Coronary artery (tissue), 2 donors: ENCODE results near the gene NUP160.
"Not testable (repeated sequence)": the region's sequence is repeated elsewhere in the genome, so short reads cannot be mapped to it uniquely, and the experiment has no call there.

ENCODE experiments used
- DNase-seq: peaks from one replicate; pipeline ENCODE4 v3.0.0-alpha.2; 2017; ENCODE audit warnings: low spot score
- H3K27ac ChIP-seq, 2 donors: fragments of 200-600 bp; sonication (generic); one replicate each; pipeline ENCODE4 v1.5.1; 2016 to 2019
- H3K4me3 ChIP-seq: fragments of 200-600 bp; sonication (generic); 2 replicates; pipeline ENCODE4 v1.5.1; 2016; ENCODE audit warnings: mild to moderate bottlenecking, moderate library complexity
- CTCF ChIP-seq: fragments of 200-600 bp; sonication (generic); IDR thresholded peaks from one replicate; pipeline ENCODE4 v1.5.1; 2019; ENCODE audit warnings: antibody characterized with exemption

NUP160 gene

GRCh38 chr11:47886096-47886495 is 37.9 kb upstream of the NUP160 start:
- Histone ChIP-seq H3K27ac (peak overlapping the region in 1 of 2 donors; percentile 37), H3K4me3 (no peak overlapping the region)
- no peak for DNase-seq
- TF ChIP-seq CTCF = no peak

GRCh38 chr11:47882437-47882836 is 34.3 kb upstream of the NUP160 start:
- H3K27ac ChIP-seq, DNase-seq, H3K4me3 ChIP-seq: not testable (repeated sequence)

GRCh38 chr11:47881145-47881544 is 33.0 kb upstream of the NUP160 start:
- H3K27ac ChIP-seq = peak overlapping the region in 1 of 2 donors; percentile 22
- DNase-seq = no peak
- TF ChIP-seq CTCF = no peak
- no peak overlapping the region for H3K4me3 ChIP-seq

GRCh38 chr11:47879259-47880158 is 31.4 kb upstream of the NUP160 start:
- H3K27ac ChIP-seq = no peak overlapping the region
- DNase-seq = no peak
- no peak overlapping the region for H3K4me3 ChIP-seq
- no peak for TF ChIP-seq CTCF

GRCh38 chr11:47875858-47876257 is 27.7 kb upstream of the NUP160 start:
- not testable (repeated sequence) for H3K4me3 ChIP-seq, DNase-seq, H3K27ac ChIP-seq

GRCh38 chr11:47870404-47870803 is 22.3 kb upstream of the NUP160 start:
- no peak overlapping the region for H3K4me3 ChIP-seq
- H3K27ac ChIP-seq = peak overlapping the region in 1 of 2 donors; percentile 13
- no peak for TF ChIP-seq CTCF
- no peak for DNase-seq

GRCh38 chr11:47869544-47870393 is 21.6 kb upstream of the NUP160 start:
- TF ChIP-seq CTCF = no peak
- DNase-seq = no peak
- Histone ChIP-seq H3K27ac (peak overlapping the region in 1 of 2 donors; percentile 13), H3K4me3 (no peak overlapping the region)
